Measurements from ENCODE around the gene POU2F1. TPM values are rescaled to one million over a fixed set of nuclear protein-coding genes. Genes with fewer than 3 reads are reported as not detected.

POU2F1 gene
- total and polyA plus RNA-seq, 4 donors = 1.1 to 28.6 (median 13.7) TPM

DNA sequence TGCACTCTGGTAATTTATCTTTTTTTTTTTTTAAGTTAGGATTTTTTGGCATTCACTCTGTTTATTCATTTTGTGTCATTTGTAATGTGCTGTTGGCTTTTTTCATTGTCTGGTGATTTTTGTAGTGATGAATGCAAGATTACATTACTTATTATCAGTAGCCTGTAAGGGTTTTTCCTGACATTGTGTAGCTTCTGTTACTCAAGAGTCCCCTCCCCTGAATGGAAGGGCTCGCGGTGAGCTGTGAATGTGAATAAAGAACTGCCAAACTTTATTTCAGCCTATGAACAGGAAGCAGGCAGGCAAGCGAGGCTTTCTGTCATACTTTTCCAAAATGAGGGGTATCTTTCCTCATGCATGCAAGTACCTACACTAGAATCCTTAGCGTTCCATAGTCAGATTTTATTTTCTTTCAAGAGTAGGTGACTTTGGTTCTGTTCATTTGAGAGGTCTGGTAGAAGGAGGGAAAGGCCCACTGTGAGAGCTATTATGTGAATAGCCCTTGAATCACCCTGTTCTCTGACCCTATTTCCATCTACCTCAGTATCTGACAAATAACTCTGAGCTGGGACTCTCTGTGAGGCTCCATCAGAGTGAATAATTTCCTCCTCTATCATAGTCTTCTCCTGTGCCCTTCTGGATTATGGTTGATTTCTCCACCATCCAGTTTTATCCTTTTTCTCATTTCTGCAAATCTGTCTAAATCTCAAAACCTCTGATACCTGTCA lies 183.6 kb downstream of the POU2F1 start:
- peaks cover 1 to 2% of the 10 kb centered on the region in 2 donors for H3K36me3 ChIP-seq (ENCODE audit: control insufficient read depth in 1 of 2, insufficient read depth in 2 of 2, low read length in 1 of 2)
- no peaks in the 10 kb centered on the region for H3K4me1 ChIP-seq (ENCODE audit: control insufficient read depth in 1 of 2, insufficient read depth in 2 of 2, low read length in 2 of 2)
- no peaks in the 10 kb centered on the region for H3K27me3 ChIP-seq (ENCODE audit: control insufficient read depth in 1 of 2, insufficient read depth in 2 of 2, low read length in 1 of 2)
- 64 to 67% methylated on average over 4 of the region's 4 CpGs for WGBS, 2 donors
- no peak overlapping the region for H3K27ac ChIP-seq (ENCODE audit: low read depth in 1 of 2, low read length in 2 of 2)
- intact Hi-C loops (cut with DNase I) = loop anchor here in 1 of 2 donors (5.0 kb wide), 1 partner anchor 128 kb away; no protein-coding TSS in a partner anchor
- no peak for ATAC-seq (ENCODE audit: low FRiP score)
- H3K9me3 ChIP-seq (ENCODE audit: control insufficient read depth, low read length) = no peaks in the 10 kb centered on the region
- no peak for DNase-seq
- no peak overlapping the region for H3K4me3 ChIP-seq (ENCODE audit: low read length in 2 of 2)

- Histone ChIP-seq H3K27ac (ENCODE audit: low read depth in 1 of 2, low read length in 2 of 2) (no peak overlapping the region), H3K36me3 (ENCODE audit: control insufficient read depth in 1 of 2, insufficient read depth in 2 of 2, low read length in 1 of 2) (peaks cover 1 to 2% of the 10 kb centered on the region in 2 donors), H3K4me1 (ENCODE audit: control insufficient read depth in 1 of 2, insufficient read depth in 2 of 2, low read length in 2 of 2) (no peaks in the 10 kb centered on the region), H3K4me3 (ENCODE audit: low read length in 2 of 2) (no peak overlapping the region), H3K9me3 (ENCODE audit: control insufficient read depth, low read length) (no peaks in the 10 kb centered on the region), H3K27me3 (ENCODE audit: control insufficient read depth in 1 of 2, insufficient read depth in 2 of 2, low read length in 1 of 2) (no peaks in the 10 kb centered on the region)
- intact Hi-C loops (cut with DNase I) = loop anchor here in 1 of 2 donors (5.0 kb wide), 1 partner anchor 127 kb away; no protein-coding TSS in a partner anchor
- WGBS, 2 donors = 68 to 81% methylated on average over 3 of the region's 3 CpGs
- DNase-seq (no peak), ATAC-seq (ENCODE audit: low FRiP score) (no peak)
Observed at GRCh38 chr1:167404908-167405307, 184.2 kb downstream of the POU2F1 start.

GRCh38 chr1:167408355-167408754 lies 187.7 kb downstream of the POU2F1 start:
- no peak overlapping the region for H3K27ac ChIP-seq (ENCODE audit: low read depth in 1 of 2, low read length in 2 of 2)
- WGBS, 2 donors = 93 to 95% methylated on average over 1 of the region's 1 CpG
- no peak for DNase-seq
- intact Hi-C loops (cut with DNase I) = no loop called here
- no peaks in the 10 kb centered on the region for H3K27me3 ChIP-seq (ENCODE audit: control insufficient read depth in 1 of 2, insufficient read depth in 2 of 2, low read length in 1 of 2)
- H3K4me3 ChIP-seq (ENCODE audit: low read length in 2 of 2) = no peak overlapping the region
- ATAC-seq (ENCODE audit: low FRiP score) = no peak
- no peaks in the 10 kb centered on the region for H3K9me3 ChIP-seq (ENCODE audit: control insufficient read depth, low read length)
- H3K4me1 ChIP-seq (ENCODE audit: control insufficient read depth in 1 of 2, insufficient read depth in 2 of 2, low read length in 2 of 2) = no peaks in the 10 kb centered on the region
- H3K36me3 ChIP-seq (ENCODE audit: control insufficient read depth in 1 of 2, insufficient read depth in 2 of 2, low read length in 1 of 2) = peaks cover 0 to 2% of the 10 kb centered on the region in 2 donors

- H3K9me3 ChIP-seq (ENCODE audit: control insufficient read depth, low read length) = no peaks in the 10 kb centered on the region
- no peaks in the 10 kb centered on the region for H3K4me1 ChIP-seq (ENCODE audit: control insufficient read depth in 1 of 2, insufficient read depth in 2 of 2, low read length in 2 of 2)
- peaks cover 0 to 2% of the 10 kb centered on the region in 2 donors for H3K36me3 ChIP-seq (ENCODE audit: control insufficient read depth in 1 of 2, insufficient read depth in 2 of 2, low read length in 1 of 2)
- intact Hi-C loops (cut with DNase I) = no loop called here
- DNase-seq = no peak
- 91% methylated on average over 1 of the region's 1 CpG for WGBS, 2 donors
- H3K27ac ChIP-seq (ENCODE audit: low read depth in 1 of 2, low read length in 2 of 2) = no peak overlapping the region
- no peak overlapping the region for H3K4me3 ChIP-seq (ENCODE audit: low read length in 2 of 2)
- H3K27me3 ChIP-seq (ENCODE audit: control insufficient read depth in 1 of 2, insufficient read depth in 2 of 2, low read length in 1 of 2) = no peaks in the 10 kb centered on the region
- no peak for ATAC-seq (ENCODE audit: low FRiP score)
Observed at GRCh38 chr1:167409183-167409582, 188.5 kb downstream of the POU2F1 start.

- ATAC-seq (ENCODE audit: low FRiP score) (no peak), DNase-seq (no peak)
- Histone ChIP-seq H3K4me1 (ENCODE audit: control insufficient read depth in 1 of 2, insufficient read depth in 2 of 2, low read length in 2 of 2) (no peaks in the 10 kb centered on the region), H3K36me3 (ENCODE audit: control insufficient read depth in 1 of 2, insufficient read depth in 2 of 2, low read length in 1 of 2) (peaks cover 0 to 7% of the 10 kb centered on the region in 2 donors), H3K27me3 (ENCODE audit: control insufficient read depth in 1 of 2, insufficient read depth in 2 of 2, low read length in 1 of 2) (no peaks in the 10 kb centered on the region), H3K27ac (ENCODE audit: low read depth in 1 of 2, low read length in 2 of 2) (no peak overlapping the region), H3K4me3 (ENCODE audit: low read length in 2 of 2) (no peak overlapping the region), H3K9me3 (ENCODE audit: control insufficient read depth, low read length) (no peaks in the 10 kb centered on the region)
- WGBS, 2 donors = 85 to 90% methylated on average over 4 of the region's 4 CpGs
- intact Hi-C loops (cut with DNase I) = no loop called here
Observed at GRCh38 chr1:167412072-167412471, 191.4 kb downstream of the POU2F1 start.

DNA sequence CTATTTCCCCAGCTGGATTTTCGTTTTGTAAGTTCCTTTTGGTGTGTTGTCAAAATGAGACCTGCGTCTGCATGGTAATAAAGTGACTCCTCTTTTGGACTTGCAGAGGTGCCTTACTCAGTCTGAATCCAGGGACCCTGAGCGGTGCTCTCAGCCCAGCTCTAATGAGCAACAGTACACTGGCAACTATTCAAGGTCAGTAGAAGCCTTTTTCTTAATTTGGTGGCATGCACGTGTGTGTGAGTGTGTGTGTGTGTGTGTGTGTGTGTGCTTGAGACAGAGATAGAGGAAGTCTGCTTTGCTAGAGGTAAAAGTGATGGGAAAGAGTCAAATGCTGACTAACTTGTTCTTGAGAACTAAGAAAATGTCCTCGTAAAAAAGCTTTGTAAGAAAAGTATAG lies 192.2 kb downstream of the POU2F1 start:
- no peak for ATAC-seq (ENCODE audit: low FRiP score)
- H3K36me3 ChIP-seq (ENCODE audit: control insufficient read depth in 1 of 2, insufficient read depth in 2 of 2, low read length in 1 of 2) = peaks cover 0 to 7% of the 10 kb centered on the region in 2 donors
- no peak for DNase-seq

DNA sequence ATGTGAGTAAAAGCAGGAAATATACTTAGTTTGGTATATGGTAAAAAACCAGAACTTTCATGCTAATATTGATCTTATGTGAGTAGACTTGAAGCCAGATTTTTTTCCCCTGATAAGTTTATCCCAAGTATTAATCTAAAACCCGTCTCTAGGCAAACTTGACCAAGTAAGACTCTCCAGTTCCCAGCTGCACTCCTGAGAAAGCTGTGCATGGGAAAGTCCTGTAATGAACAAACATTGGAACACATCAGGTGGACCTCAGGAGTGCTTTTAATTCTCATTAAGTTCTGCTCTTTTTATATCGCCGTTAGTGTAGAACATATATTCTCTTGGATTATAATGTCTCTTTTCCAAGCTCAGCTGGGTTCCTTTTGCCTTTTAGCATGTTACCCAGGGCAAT lies 192.6 kb downstream of the POU2F1 start:
- intact Hi-C loops (cut with DNase I) = no loop called here
- DNase-seq (no peak), ATAC-seq (ENCODE audit: low FRiP score) (no peak)
- Histone ChIP-seq H3K4me3 (ENCODE audit: low read length in 2 of 2) (no peak overlapping the region), H3K9me3 (ENCODE audit: control insufficient read depth, low read length) (no peaks in the 10 kb centered on the region), H3K4me1 (ENCODE audit: control insufficient read depth in 1 of 2, insufficient read depth in 2 of 2, low read length in 2 of 2) (no peaks in the 10 kb centered on the region), H3K27me3 (ENCODE audit: control insufficient read depth in 1 of 2, insufficient read depth in 2 of 2, low read length in 1 of 2) (no peaks in the 10 kb centered on the region), H3K27ac (ENCODE audit: low read depth in 1 of 2, low read length in 2 of 2) (no peak overlapping the region), H3K36me3 (ENCODE audit: control insufficient read depth in 1 of 2, insufficient read depth in 2 of 2, low read length in 1 of 2) (peaks cover 0 to 7% of the 10 kb centered on the region in 2 donors)
- WGBS, 2 donors = 88 to 91% methylated on average over 3 of the region's 3 CpGs

More for the DNA sequence above, 192.2 kb downstream of the POU2F1 start:
- Histone ChIP-seq H3K9me3 (ENCODE audit: control insufficient read depth, low read length) (no peaks in the 10 kb centered on the region), H3K27me3 (ENCODE audit: control insufficient read depth in 1 of 2, insufficient read depth in 2 of 2, low read length in 1 of 2) (no peaks in the 10 kb centered on the region), H3K4me3 (ENCODE audit: low read length in 2 of 2) (no peak overlapping the region), H3K4me1 (ENCODE audit: control insufficient read depth in 1 of 2, insufficient read depth in 2 of 2, low read length in 2 of 2) (no peaks in the 10 kb centered on the region), H3K27ac (ENCODE audit: low read depth in 1 of 2, low read length in 2 of 2) (no peak overlapping the region)
- 77 to 84% methylated on average over 5 of the region's 5 CpGs for WGBS, 2 donors
- intact Hi-C loops (cut with DNase I) = no loop called here

- Histone ChIP-seq H3K36me3 (ENCODE audit: control insufficient read depth in 1 of 2, insufficient read depth in 2 of 2, low read length in 1 of 2) (peaks cover 0 to 7% of the 10 kb centered on the region in 2 donors), H3K27ac (ENCODE audit: low read depth in 1 of 2, low read length in 2 of 2) (no peak overlapping the region), H3K9me3 (ENCODE audit: control insufficient read depth, low read length) (no peaks in the 10 kb centered on the region), H3K4me3 (ENCODE audit: low read length in 2 of 2) (no peak overlapping the region), H3K4me1 (ENCODE audit: control insufficient read depth in 1 of 2, insufficient read depth in 2 of 2, low read length in 2 of 2) (no peaks in the 10 kb centered on the region), H3K27me3 (ENCODE audit: control insufficient read depth in 1 of 2, insufficient read depth in 2 of 2, low read length in 1 of 2) (no peaks in the 10 kb centered on the region)
- ATAC-seq (ENCODE audit: low FRiP score) = no peak
- intact Hi-C loops (cut with DNase I) = no loop called here
- no peak for DNase-seq
- 85 to 92% methylated on average over 1 of the region's 1 CpG for WGBS, 2 donors
Observed at GRCh38 chr1:167416506-167416905, 195.8 kb downstream of the POU2F1 start.

GRCh38 chr1:167418391-167418790 lies 197.7 kb downstream of the POU2F1 start:
- H3K36me3 ChIP-seq (ENCODE audit: control insufficient read depth in 1 of 2, insufficient read depth in 2 of 2, low read length in 1 of 2) = peaks cover 0 to 7% of the 10 kb centered on the region in 2 donors
- ATAC-seq (ENCODE audit: low FRiP score) (no peak), DNase-seq (no peak)
- no peaks in the 10 kb centered on the region for H3K27me3 ChIP-seq (ENCODE audit: control insufficient read depth in 1 of 2, insufficient read depth in 2 of 2, low read length in 1 of 2)
- H3K4me1 ChIP-seq (ENCODE audit: control insufficient read depth in 1 of 2, insufficient read depth in 2 of 2, low read length in 2 of 2) = no peaks in the 10 kb centered on the region
- no peak overlapping the region for H3K4me3 ChIP-seq (ENCODE audit: low read length in 2 of 2)
- no peaks in the 10 kb centered on the region for H3K9me3 ChIP-seq (ENCODE audit: control insufficient read depth, low read length)
- intact Hi-C loops (cut with DNase I) = no loop called here
- H3K27ac ChIP-seq (ENCODE audit: low read depth in 1 of 2, low read length in 2 of 2) = no peak overlapping the region

Measured in aorta (tissue), 5 donors.